Activated CD8-positive, alpha-beta T cell treated with anti-CD3 and anti-CD28 coated beads for 36 hours (primary cell): ENCODE data around the gene ADORA2A. TPM values are rescaled to one million over a fixed set of nuclear protein-coding genes. Genes with fewer than 3 reads are reported as not detected.
A peak's percentile ranks its signal among the peaks of the same experiment; 100 is the strongest.

ENCODE experiments used
- ATAC-seq: fragments of 200-7000 bp; cut with Tn5 transposase; one replicate; pipeline ENCODE4 v1.10.0; 2021; ENCODE audit warnings: mild to moderate bottlenecking, moderate library complexity
- CTCF ChIA-PET: fragments of 350-600 bp; sonication (Branson Sonifier 250); formaldehyde crosslinking; loops from one replicate; lab custom pipeline; 2021; ENCODE audit warnings: antibody characterized with exemption; lab: Charles Lee
- POLR2A ChIA-PET: fragments of 350-600 bp; sonication (Branson Sonifier 250); formaldehyde crosslinking; loops from one replicate; lab custom pipeline; 2021; ENCODE audit warnings: antibody characterized with exemption; lab: Charles Lee
- DNase-seq: peaks from one replicate; pipeline ENCODE4 v3.0.0-alpha.2; 2020
- H3K27ac Mint-ChIP-seq: one replicate; pipeline ENCODE4 v1.8.0; 2021; ENCODE audit warnings: mild to moderate bottlenecking, mixed read lengths
- H3K27me3 Mint-ChIP-seq: one replicate; pipeline ENCODE4 v1.8.0; 2021; ENCODE audit warnings: mixed read lengths
- H3K36me3 Mint-ChIP-seq: one replicate; pipeline ENCODE4 v1.8.0; 2021; ENCODE audit warnings: low read depth, mixed read lengths
- H3K4me1 Mint-ChIP-seq: one replicate; pipeline ENCODE4 v1.8.0; 2021; ENCODE audit warnings: low read depth, mixed read lengths
- H3K4me3 Mint-ChIP-seq: one replicate; pipeline ENCODE4 v1.8.0; 2021; ENCODE audit warnings: mild to moderate bottlenecking, moderate library complexity, mixed read lengths
- H3K9me3 Mint-ChIP-seq: one replicate; pipeline ENCODE4 v1.8.0; 2021; ENCODE audit warnings: mixed read lengths
- intact Hi-C: fragments of 100-400 bp; cut with micrococcal nuclease; formaldehyde crosslinking; loops from one replicate; pipeline ENCODE4 v1.10.0; 2022
- total RNA-seq, 2 experiments: library from RNA; stranded (reverse); gene quantifications; one replicate each; pipeline ENCODE4 v1.2.3, GENCODE V29; 2021
- TF ChIP-seq, protein P1 (sequence below): fragments of 200-600 bp; IDR thresholded peaks from one replicate; pipeline ENCODE4 v1.8.0; 2022; ENCODE audit warnings: antibody characterized with exemption, mild to moderate bottlenecking

ADORA2A gene
- total RNA-seq, 2 experiments from 2014 or later, result 41.4 to 42.9 TPM

- POLR2A ChIA-PET, result interaction anchor here (1.2 to 1.4 kb wide), 2 partner anchors 9 to 49 kb away, joined by 3 to 4 read pairs; no protein-coding TSS in a partner anchor
Measured at GRCh38 chr22:24401931-24402367, 25.4 kb upstream of the ADORA2A start.

GRCh38 chr22:24402460-24403192 lies 24.8 kb upstream of the ADORA2A start:
- DNase-seq (peak; percentile 60), ATAC-seq (peak; percentile 74)
- H3K9me3 Mint-ChIP-seq, result no peaks in the 10 kb centered on the region
- H3K4me1 Mint-ChIP-seq, result peaks cover 56% of the 10 kb centered on the region
- TF ChIP-seq, protein P1, sequence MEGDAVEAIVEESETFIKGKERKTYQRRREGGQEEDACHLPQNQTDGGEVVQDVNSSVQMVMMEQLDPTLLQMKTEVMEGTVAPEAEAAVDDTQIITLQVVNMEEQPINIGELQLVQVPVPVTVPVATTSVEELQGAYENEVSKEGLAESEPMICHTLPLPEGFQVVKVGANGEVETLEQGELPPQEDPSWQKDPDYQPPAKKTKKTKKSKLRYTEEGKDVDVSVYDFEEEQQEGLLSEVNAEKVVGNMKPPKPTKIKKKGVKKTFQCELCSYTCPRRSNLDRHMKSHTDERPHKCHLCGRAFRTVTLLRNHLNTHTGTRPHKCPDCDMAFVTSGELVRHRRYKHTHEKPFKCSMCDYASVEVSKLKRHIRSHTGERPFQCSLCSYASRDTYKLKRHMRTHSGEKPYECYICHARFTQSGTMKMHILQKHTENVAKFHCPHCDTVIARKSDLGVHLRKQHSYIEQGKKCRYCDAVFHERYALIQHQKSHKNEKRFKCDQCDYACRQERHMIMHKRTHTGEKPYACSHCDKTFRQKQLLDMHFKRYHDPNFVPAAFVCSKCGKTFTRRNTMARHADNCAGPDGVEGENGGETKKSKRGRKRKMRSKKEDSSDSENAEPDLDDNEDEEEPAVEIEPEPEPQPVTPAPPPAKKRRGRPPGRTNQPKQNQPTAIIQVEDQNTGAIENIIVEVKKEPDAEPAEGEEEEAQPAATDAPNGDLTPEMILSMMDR, result no peak
- H3K27ac Mint-ChIP-seq, result peak overlapping the region; percentile 26
- intact Hi-C loops, result no loop called here
- H3K27me3 Mint-ChIP-seq, result no peaks in the 10 kb centered on the region
- ChIA-PET CTCF (interaction anchor here (0.6 to 1.2 kb wide), 2 partner anchors 11 to 372 kb away, joined by 3 to 5 read pairs; no protein-coding TSS in a partner anchor), POLR2A (interaction anchor here (1.4 kb wide), 1 partner anchor 9 kb away, joined by 3 read pairs; no protein-coding TSS in a partner anchor)
- peaks cover 38% of the 10 kb centered on the region for H3K36me3 Mint-ChIP-seq
- no peak overlapping the region for H3K4me3 Mint-ChIP-seq

More at GRCh38 chr22:24401931-24402367, 25.4 kb upstream of the ADORA2A start:
- peaks cover 49% of the 10 kb centered on the region for H3K4me1 Mint-ChIP-seq
- TF ChIP-seq, protein P1, result no peak
- peaks cover 33% of the 10 kb centered on the region for H3K36me3 Mint-ChIP-seq
- DNase-seq (no peak), ATAC-seq (no peak)
- H3K9me3 Mint-ChIP-seq, result no peaks in the 10 kb centered on the region
- CTCF ChIA-PET, result interaction anchor here (0.6 kb wide), 1 partner anchor 371 kb away, joined by 3 read pairs; no protein-coding TSS in a partner anchor
- H3K27ac Mint-ChIP-seq, result peak overlapping the region; percentile 26
- no peak overlapping the region for H3K4me3 Mint-ChIP-seq
- intact Hi-C loops, result no loop called here
- no peaks in the 10 kb centered on the region for H3K27me3 Mint-ChIP-seq

DNA sequence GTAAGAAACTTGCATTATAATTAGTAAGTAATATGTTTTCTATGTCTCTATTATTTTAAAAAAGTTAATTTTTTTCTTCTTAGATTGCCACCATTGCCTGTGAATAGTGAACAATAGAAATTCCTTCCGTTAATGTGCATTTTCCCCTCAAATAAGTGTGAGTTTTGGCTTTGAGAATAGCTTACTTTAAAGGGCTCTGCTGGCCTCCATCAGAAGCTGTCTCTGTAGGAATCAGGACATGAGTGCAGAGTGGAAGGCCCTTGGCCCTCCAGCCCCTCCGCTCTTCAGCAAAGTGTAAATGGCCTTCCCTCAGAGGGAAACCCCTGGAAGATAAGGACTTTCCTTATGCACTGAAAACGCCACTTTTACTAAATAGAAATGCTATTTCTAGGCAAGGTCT lies 24.1 kb upstream of the ADORA2A start:
- ATAC-seq, result no peak
- H3K27me3 Mint-ChIP-seq, result no peaks in the 10 kb centered on the region
- no peak overlapping the region for H3K4me3 Mint-ChIP-seq
- CTCF ChIA-PET, result interaction anchor here (1.2 kb wide), 1 partner anchor 11 kb away, joined by 5 read pairs; no protein-coding TSS in a partner anchor
- peaks cover 38% of the 10 kb centered on the region for H3K36me3 Mint-ChIP-seq
- intact Hi-C loops, result no loop called here
- peak overlapping the region; percentile 12 for H3K27ac Mint-ChIP-seq
- H3K4me1 Mint-ChIP-seq, result peaks cover 59% of the 10 kb centered on the region
- TF ChIP-seq, protein P1, result no peak
- DNase-seq, result no peak
- POLR2A ChIA-PET, result interaction anchor here (0.8 to 1.4 kb wide), 2 partner anchors 10 to 87 kb away, joined by 3 read pairs; no protein-coding TSS in a partner anchor
- H3K9me3 Mint-ChIP-seq, result no peaks in the 10 kb centered on the region

GRCh38 chr22:24404561-24405275 lies 22.7 kb upstream of the ADORA2A start:
- CTCF ChIA-PET, result interaction anchor here (1.1 kb wide), 1 partner anchor 19 kb away, joined by 3 read pairs; no protein-coding TSS in a partner anchor
- Mint-ChIP-seq H3K27me3 (no peaks in the 10 kb centered on the region), H3K9me3 (no peaks in the 10 kb centered on the region), H3K27ac (no peak overlapping the region), H3K36me3 (peaks cover 38% of the 10 kb centered on the region), H3K4me1 (peaks cover 65% of the 10 kb centered on the region), H3K4me3 (no peak overlapping the region)
- DNase-seq (no peak), ATAC-seq (no peak)
- intact Hi-C loops, result no loop called here
- POLR2A ChIA-PET, result no interaction called here
- TF ChIP-seq, protein P1, result no peak
